ENCODE results near the gene ACACA.
"Not testable (repeated sequence)": the region's sequence is repeated elsewhere in the genome, so short reads cannot be mapped to it uniquely, and the experiment has no call there.

Gene ACACA

GRCh38 chr17:37406635-37407461 lies at the start of gene ACACA, which contains the start of gene TADA2A:
Gene ACACA (minus strand): TSS chr17:37406836. CDS start chr17:37406299, 537 bp downstream.
Gene TADA2A (plus strand): TSS chr17:37406886. CDS start chr17:37411366, 4,480 bp downstream.
- peak; percentile 73 for DNase-seq

DNA sequence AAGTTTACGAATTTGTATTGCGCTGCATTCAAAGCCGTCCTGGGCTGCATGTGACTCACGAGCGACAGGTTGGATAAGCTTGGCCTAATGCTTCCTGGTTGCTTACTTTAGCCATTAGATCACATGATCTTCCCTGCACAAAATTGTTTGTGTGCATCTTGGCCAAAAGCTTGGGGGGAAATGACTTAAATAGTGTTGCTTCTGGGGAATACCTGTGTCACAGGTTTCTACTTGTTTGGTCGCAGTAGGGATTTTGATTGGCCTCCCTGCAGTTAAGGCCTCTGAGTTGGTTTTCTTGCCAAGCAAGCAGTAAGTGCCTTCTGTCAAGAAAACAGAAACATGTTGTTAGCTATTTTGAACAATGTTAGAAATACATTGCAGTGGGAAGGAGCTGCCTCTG lies 43.5 kb upstream of the ACACA start:
- no peak for DNase-seq

DNA sequence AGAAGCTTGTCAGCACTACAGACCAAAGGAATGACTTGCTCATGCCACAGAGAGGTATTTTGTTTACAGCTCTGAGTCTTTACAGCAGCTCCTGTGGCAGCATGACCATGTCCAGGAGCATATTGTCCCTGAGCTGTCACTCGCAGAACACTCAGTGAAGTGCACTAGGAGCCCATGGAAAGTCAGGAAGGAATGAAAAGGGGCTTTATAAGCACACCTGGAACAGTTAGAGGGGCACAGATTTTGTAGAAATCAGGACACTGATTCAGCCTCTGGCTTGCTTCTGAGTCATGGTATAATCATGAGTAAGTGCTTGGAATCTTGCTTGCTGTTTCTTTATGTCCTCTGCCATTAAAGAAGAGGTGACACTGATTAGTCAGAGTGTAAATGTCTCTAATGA lies 41.0 kb upstream of the ACACA start:
- DNase-seq = no peak

GRCh38 chr17:37446027-37446426 lies 39.4 kb upstream of the ACACA start:
- DNase-seq = no peak

- DNase-seq = not testable (repeated sequence)
These were observed 34.9 kb upstream of the ACACA start for GRCh38 chr17:37441369-37442014.

DNA sequence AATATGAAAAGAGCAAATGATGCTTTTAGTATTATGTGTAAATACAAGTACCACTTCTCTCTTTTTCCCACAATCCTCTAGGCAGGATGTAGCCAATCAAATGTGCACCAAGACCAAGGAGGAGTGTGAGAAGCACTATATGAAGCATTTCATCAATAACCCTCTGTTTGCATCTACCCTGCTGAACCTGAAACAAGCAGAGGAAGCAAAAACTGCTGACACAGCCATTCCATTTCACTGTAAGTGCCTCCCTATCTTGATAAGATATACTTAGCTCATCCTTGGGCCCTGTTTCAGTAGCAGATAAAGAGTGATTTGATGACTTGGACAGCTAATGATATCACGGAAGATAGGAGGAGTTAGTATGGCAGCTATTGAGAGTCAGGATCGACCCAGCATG lies 33.8 kb upstream of the ACACA start:
- DNase-seq = no peak

GRCh38 chr17:37438141-37438540 lies 31.5 kb upstream of the ACACA start:
- no peak for DNase-seq

GRCh38 chr17:37432671-37433070 lies 26.0 kb upstream of the ACACA start:
- DNase-seq = no peak

DNA sequence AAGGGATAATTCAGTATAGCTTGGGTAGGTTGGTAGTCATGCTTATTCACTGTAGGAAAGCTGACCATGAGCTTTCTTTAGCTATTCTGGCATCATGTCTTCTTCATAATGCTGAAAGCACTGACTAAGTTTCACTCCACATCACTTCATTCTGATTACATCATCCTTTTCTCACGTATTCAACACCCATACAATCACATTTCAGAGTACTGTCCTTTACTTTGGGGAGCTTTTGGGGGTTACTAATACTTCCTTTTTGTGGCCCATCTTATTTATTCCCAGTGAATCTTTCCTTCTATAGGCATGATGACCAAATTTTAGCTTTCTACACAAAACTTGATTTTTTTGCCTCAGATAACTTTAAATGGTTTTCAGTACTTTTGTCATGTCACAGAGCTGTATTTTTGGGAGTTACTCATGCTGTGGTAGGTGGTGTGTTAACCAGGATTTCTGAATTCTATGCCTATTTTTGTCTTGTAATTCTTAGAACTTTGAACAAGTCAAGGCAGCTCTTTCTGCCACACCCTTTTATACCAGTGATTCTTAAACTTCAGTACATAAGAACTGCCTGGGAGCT lies 23.5 kb upstream of the ACACA start:
- DNase-seq = no peak

DNA sequence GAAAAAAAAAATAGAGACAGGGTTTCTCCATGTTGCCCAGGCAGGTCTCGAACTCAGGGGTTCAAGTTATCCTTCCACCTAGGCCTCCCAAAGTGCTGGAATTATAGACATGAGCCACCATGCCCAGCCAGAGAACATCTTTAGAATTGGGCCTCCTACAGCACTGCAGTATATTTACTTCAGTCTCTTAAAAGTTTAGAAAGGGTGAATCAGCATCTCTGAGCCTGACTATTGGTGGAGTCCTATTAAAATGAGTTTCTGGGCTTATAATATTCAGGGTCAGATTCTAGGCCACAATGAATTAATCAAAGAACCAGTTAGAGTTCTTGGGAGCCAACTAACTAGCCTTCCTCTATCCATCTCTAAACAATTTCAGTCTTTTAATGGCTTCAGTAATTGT lies 22.8 kb upstream of the ACACA start:
- DNase-seq = no peak

- no peak for DNase-seq
These were observed 22.4 kb upstream of the ACACA start for GRCh38 chr17:37429039-37429438.

GRCh38 chr17:37425268-37425667 lies 18.6 kb upstream of the ACACA start:
- no peak for DNase-seq

DNA sequence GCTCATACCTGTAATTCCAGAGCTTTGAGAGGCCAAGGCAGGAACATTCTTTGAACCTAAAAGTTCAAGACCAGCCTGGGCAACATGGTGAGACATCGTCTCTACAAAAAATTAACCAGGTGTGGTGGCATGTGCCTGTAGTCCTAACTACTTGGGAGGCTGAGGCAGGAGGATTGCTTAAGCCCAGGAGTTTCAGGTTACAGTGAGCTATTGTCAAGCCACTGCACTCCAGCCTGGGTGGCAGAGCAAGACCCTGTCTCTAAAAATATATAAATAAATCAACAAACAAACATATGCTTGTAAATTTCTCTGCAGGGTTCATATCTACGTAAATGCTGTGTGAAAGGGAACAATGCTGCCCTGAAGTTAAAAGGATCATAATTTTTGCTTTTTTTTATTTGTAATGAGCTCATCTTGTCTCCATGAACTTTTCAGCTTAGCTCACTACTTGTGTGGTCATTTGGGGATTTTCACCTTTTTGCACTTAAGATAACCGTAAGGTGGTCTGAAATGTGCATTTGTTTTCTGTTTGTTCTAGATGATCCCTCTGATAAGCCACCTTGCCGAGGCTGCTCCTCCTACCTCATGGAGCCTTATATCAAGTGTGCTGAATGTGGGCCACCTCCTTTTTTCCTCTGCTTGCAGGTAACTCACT lies 16.5 kb upstream of the ACACA start:
- no peak for DNase-seq

DNA sequence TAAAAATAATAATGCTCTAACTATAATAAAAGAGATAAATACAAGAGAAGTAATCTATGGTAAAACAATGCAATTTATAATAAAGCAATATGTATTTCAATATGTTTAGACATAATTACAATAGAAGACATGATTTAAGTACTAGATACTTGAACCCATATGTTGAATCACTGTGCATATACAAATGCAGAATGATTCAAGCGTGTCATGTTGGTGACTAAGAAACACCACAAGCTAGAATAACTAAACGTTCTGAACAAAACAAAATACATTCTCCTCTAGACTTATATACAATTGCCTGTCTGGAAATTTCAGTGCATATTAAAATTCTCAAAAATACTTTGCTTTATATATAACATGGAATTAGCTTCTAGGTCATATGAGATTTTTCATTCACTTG lies 11.2 kb upstream of the ACACA start:
- no peak for DNase-seq

- no peak for DNase-seq
These were observed 7.4 kb upstream of the ACACA start for GRCh38 chr17:37413875-37414519.

- DNase-seq = no peak
These were observed 3.7 kb upstream of the ACACA start for GRCh38 chr17:37410357-37410756.

DNA sequence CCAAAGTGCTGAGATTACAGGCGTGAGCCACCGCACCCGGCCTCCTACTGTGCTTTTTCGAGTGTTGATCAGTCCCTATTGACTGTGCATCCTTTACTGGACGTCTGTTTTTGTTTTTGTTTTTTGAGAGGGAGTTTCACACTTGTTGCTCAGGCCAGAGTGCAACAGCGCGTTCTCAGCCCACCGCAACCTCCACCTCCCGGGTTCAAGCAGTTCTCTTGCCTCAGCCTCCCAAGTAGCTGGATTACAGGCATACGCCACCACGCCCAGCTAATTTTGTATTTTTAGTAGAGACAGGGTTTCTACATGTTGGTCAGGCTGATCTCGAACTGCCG lies 1.5 kb upstream of the ACACA start:
- not testable (repeated sequence) for DNase-seq

- DNase-seq = no peak
These were observed 541 bp downstream of the ACACA start for GRCh38 chr17:37405955-37406634.

DNA sequence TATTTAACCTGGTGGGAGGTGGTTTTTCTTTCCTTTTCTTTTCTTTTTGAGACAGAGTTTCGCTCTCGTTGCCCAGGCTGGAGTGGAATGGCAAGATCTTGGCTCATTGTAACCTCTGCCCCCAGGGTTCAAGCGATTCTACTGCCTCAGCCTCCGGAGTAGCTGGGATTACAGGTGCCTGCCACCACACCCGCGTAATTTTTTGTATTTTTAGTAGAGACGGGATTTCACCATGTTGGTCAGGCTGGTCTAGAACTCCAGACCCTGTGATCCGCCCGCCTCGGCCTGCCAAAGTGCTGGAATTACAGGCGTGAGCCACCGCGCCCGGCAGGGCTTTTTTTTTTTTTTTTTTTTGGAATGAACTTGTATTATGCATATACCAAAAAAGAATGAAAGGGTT lies 1.1 kb downstream of the ACACA start:
- not testable (repeated sequence) for DNase-seq

DNA sequence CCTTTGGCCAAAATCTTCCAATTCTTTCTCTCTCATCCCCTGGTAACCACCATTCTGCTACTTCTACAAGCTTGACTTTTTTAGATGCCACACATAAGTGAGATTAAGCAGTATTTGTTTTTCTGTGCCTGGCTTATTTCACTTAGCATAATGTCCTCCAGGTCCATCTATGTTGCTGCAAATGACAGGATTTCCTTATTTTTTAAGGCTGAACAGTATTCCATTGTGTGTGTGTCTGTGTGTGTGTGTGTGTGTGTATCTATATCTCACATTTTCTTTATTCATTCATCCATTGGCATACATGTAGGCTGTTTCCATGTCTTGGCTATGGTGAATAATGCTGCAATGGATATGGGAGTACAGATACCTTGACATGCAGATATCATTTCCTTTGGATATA lies 6.1 kb downstream of the ACACA start:
- no peak for DNase-seq

GRCh38 chr17:37399265-37399803 lies 7.3 kb downstream of the ACACA start:
- DNase-seq = no peak

DNA sequence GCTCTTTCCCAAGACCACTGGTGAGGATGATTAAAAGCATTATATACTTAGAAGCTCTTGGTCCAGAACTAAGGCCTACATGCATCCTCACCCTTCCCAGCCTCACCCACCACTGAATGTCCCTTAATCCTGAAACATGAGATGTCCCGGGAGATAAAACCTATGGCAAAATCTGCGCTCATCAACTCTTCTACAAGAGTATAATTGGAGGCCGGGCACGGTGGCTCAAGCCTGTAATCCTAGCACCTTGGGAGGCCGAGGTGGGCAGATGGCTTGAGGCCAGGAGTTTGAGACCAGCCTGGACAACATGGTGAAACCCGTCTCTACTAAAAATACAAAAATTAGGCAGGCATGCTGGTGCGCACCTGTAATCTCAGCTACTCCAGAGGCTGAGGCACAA lies 13.3 kb downstream of the ACACA start:
- no peak for DNase-seq

Data from stimulated activated CD4-positive, alpha-beta T cell treated with anti-CD3 and anti-CD28 coated beads, Interleukin-12 subunit alpha, Interleukin-12 subunit beta, amount 100 ng/mL, for 4 hours (primary cell).